IgD-negative memory B cell (primary cell): ENCODE data around the gene CDKN2B-AS1. TPM values are rescaled to one million over a fixed set of nuclear protein-coding genes. Genes with fewer than 3 reads are reported as not detected.

ENCODE experiments used
- H3K27ac Mint-ChIP-seq, 3 donors: one replicate each; pipeline ENCODE4 v1.8.0; 2020 to 2022; ENCODE audit warnings: mild to moderate bottlenecking in 3 of 3, mixed read lengths in 3 of 3, moderate library complexity in 1 of 3
- H3K27me3 Mint-ChIP-seq: one replicate; pipeline ENCODE4 v1.8.0; 2021; ENCODE audit warnings: mixed read lengths
- H3K36me3 Mint-ChIP-seq: one replicate; pipeline ENCODE4 v1.8.0; 2020; ENCODE audit warnings: mild to moderate bottlenecking, mixed read lengths
- H3K4me1 Mint-ChIP-seq, 3 donors: one replicate each; pipeline ENCODE4 v1.8.0; 2020 to 2022; ENCODE audit warnings: mixed read lengths in 3 of 3, mild to moderate bottlenecking in 1 of 3
- H3K4me3 Mint-ChIP-seq, 4 donors: one replicate each; pipeline ENCODE4 v1.8.0; 2020 to 2022; ENCODE audit warnings: mild to moderate bottlenecking in 4 of 4, mixed read lengths in 4 of 4, moderate library complexity in 3 of 4
- H3K9me3 Mint-ChIP-seq, 3 donors: one replicate each; pipeline ENCODE4 v1.8.0; 2020 to 2021; ENCODE audit warnings: mixed read lengths in 3 of 3, mild to moderate bottlenecking in 1 of 3
- polyA plus RNA-seq: library from polyadenylated mRNA; unstranded; fragments of 300-500 nt; fragmentation: Illumina TruSeq; gene quantifications from one replicate; pipeline ENCODE4 v1.2.3, GENCODE V29; 2021

CDKN2B-AS1 gene
- polyA plus RNA-seq, 1 donor from 2014 or later, result not detected

GRCh38 chr9:21991072-21991959 is 3.3 kb upstream of the CDKN2B-AS1 start:
- H3K4me3 Mint-ChIP-seq, result peak overlapping the region in 2 of 4 donors; percentile 49 to 53
- H3K36me3 Mint-ChIP-seq, result peaks cover 2% of the 10 kb centered on the region

GRCh38 chr9:21993007-21993406 is 1.6 kb upstream of the CDKN2B-AS1 start:
- Mint-ChIP-seq H3K9me3 (peaks cover 0 to 2% (median 0%) of the 10 kb centered on the region in 3 donors), H3K4me1 (peaks cover 11 to 16% (median 15%) of the 10 kb centered on the region in 3 donors), H3K4me3 (peak overlapping the region; percentile 96 to 100 (median 100)), H3K27ac (peak overlapping the region in 2 of 3 donors; percentile 88 to 97), H3K36me3 (peaks cover 2% of the 10 kb centered on the region), H3K27me3 (peaks cover 16% of the 10 kb centered on the region)

More at GRCh38 chr9:21991072-21991959, 3.3 kb upstream of the CDKN2B-AS1 start:
- peak overlapping the region in 1 of 3 donors; percentile 74 for H3K27ac Mint-ChIP-seq
- peaks cover 15 to 18% (median 17%) of the 10 kb centered on the region in 3 donors for H3K4me1 Mint-ChIP-seq
- H3K27me3 Mint-ChIP-seq, result peaks cover 21% of the 10 kb centered on the region
- peaks cover 0 to 1% (median 0%) of the 10 kb centered on the region in 3 donors for H3K9me3 Mint-ChIP-seq

- peaks cover 2% of the 10 kb centered on the region for H3K36me3 Mint-ChIP-seq
- peak within 1 kb of the TSS; percentile 93 to 98 (median 97) for H3K27ac Mint-ChIP-seq
- peaks cover 0 to 2% (median 0%) of the 10 kb centered on the region in 3 donors for H3K9me3 Mint-ChIP-seq
- H3K27me3 Mint-ChIP-seq, result peaks cover 13% of the 10 kb centered on the region
- H3K4me1 Mint-ChIP-seq, result peaks cover 11 to 16% (median 15%) of the 10 kb centered on the region in 3 donors
- peak within 1 kb of the TSS; percentile 96 to 100 (median 100) for H3K4me3 Mint-ChIP-seq
Measured at GRCh38 chr9:21993893-21994555, 567 bp upstream of the CDKN2B-AS1 start, which contains the start of gene CDKN2A. Gene CDKN2A, minus strand, starts transcription at chr9:21994392.

GRCh38 chr9:21995006-21995665 is 545 bp downstream of the CDKN2B-AS1 start:
- H3K4me3 Mint-ChIP-seq, result peak overlapping the region; percentile 96 to 100 (median 100)
- H3K9me3 Mint-ChIP-seq, result peaks cover 0 to 2% (median 0%) of the 10 kb centered on the region in 3 donors
- peaks cover 4% of the 10 kb centered on the region for H3K27me3 Mint-ChIP-seq
- H3K36me3 Mint-ChIP-seq, result peaks cover 2% of the 10 kb centered on the region
- H3K27ac Mint-ChIP-seq, result peak overlapping the region; percentile 93 to 98 (median 97)
- H3K4me1 Mint-ChIP-seq, result peaks cover 11 to 16% (median 15%) of the 10 kb centered on the region in 3 donors

GRCh38 chr9:21995666-21996398 is 1.2 kb downstream of the CDKN2B-AS1 start:
- Mint-ChIP-seq H3K27me3 (peaks cover 1% of the 10 kb centered on the region), H3K36me3 (no peaks in the 10 kb centered on the region), H3K4me1 (peaks cover 11 to 16% (median 15%) of the 10 kb centered on the region in 3 donors), H3K9me3 (peaks cover 0 to 2% (median 0%) of the 10 kb centered on the region in 3 donors), H3K4me3 (peak overlapping the region; percentile 96 to 100 (median 100)), H3K27ac (peak overlapping the region; percentile 93 to 98 (median 97))

GRCh38 chr9:21996438-21996837 is 1.8 kb downstream of the CDKN2B-AS1 start:
- H3K9me3 Mint-ChIP-seq, result peaks cover 0 to 2% (median 0%) of the 10 kb centered on the region in 3 donors
- peaks cover 10 to 16% (median 15%) of the 10 kb centered on the region in 3 donors for H3K4me1 Mint-ChIP-seq
- H3K27ac Mint-ChIP-seq, result peak overlapping the region; percentile 80 to 98 (median 97)
- no peaks in the 10 kb centered on the region for H3K36me3 Mint-ChIP-seq
- peak overlapping the region; percentile 23 to 100 (median 98) for H3K4me3 Mint-ChIP-seq
- H3K27me3 Mint-ChIP-seq, result peaks cover 1% of the 10 kb centered on the region

- Mint-ChIP-seq H3K9me3 (peaks cover 0 to 2% (median 0%) of the 10 kb centered on the region in 3 donors), H3K4me3 (peak overlapping the region in 3 of 4 donors; percentile 96 to 100 (median 99)), H3K27ac (peak overlapping the region in 2 of 3 donors; percentile 80 to 97), H3K36me3 (no peaks in the 10 kb centered on the region), H3K4me1 (peaks cover 8 to 16% (median 15%) of the 10 kb centered on the region in 3 donors), H3K27me3 (peaks cover 1% of the 10 kb centered on the region)
Measured at GRCh38 chr9:21996858-21997257, 2.3 kb downstream of the CDKN2B-AS1 start.

GRCh38 chr9:21997480-21997879 is 2.9 kb downstream of the CDKN2B-AS1 start:
- Mint-ChIP-seq H3K27ac (peak overlapping the region in 1 of 3 donors; percentile 97), H3K4me1 (peaks cover 8 to 16% (median 15%) of the 10 kb centered on the region in 3 donors), H3K27me3 (peaks cover 1% of the 10 kb centered on the region), H3K4me3 (peak overlapping the region in 1 of 4 donors; percentile 58), H3K36me3 (no peaks in the 10 kb centered on the region), H3K9me3 (peaks cover 0 to 2% (median 0%) of the 10 kb centered on the region in 3 donors)

GRCh38 chr9:21998026-21998425 is 3.4 kb downstream of the CDKN2B-AS1 start:
- peak overlapping the region in 1 of 4 donors; percentile 58 for H3K4me3 Mint-ChIP-seq

GRCh38 chr9:22002038-22002437 is 7.4 kb downstream of the CDKN2B-AS1 start:
- no peaks in the 10 kb centered on the region for H3K9me3 Mint-ChIP-seq
- no peaks in the 10 kb centered on the region for H3K36me3 Mint-ChIP-seq
- peaks cover 0 to 15% (median 11%) of the 10 kb centered on the region in 3 donors for H3K4me1 Mint-ChIP-seq
- peaks cover 21% of the 10 kb centered on the region for H3K27me3 Mint-ChIP-seq
- peak overlapping the region in 1 of 3 donors; percentile 25 for H3K27ac Mint-ChIP-seq
- H3K4me3 Mint-ChIP-seq, result no peak overlapping the region

More at GRCh38 chr9:21998026-21998425, 3.4 kb downstream of the CDKN2B-AS1 start:
- Mint-ChIP-seq H3K27ac (no peak overlapping the region), H3K36me3 (no peaks in the 10 kb centered on the region), H3K4me1 (peaks cover 7 to 16% (median 15%) of the 10 kb centered on the region in 3 donors), H3K9me3 (peaks cover 0 to 2% (median 0%) of the 10 kb centered on the region in 3 donors), H3K27me3 (peaks cover 1% of the 10 kb centered on the region)

GRCh38 chr9:22005021-22005701 is 10.6 kb downstream of the CDKN2B-AS1 start:
- H3K4me3 Mint-ChIP-seq, result peak overlapping the region in 3 of 4 donors; percentile 36 to 75 (median 46)
- H3K9me3 Mint-ChIP-seq, result peaks cover 0 to 1% (median 0%) of the 10 kb centered on the region in 3 donors
- no peaks in the 10 kb centered on the region for H3K36me3 Mint-ChIP-seq
- peaks cover 20% of the 10 kb centered on the region for H3K27me3 Mint-ChIP-seq
- peaks cover 0 to 27% (median 18%) of the 10 kb centered on the region in 3 donors for H3K4me1 Mint-ChIP-seq
- H3K27ac Mint-ChIP-seq, result peak overlapping the region; percentile 16 to 94 (median 85)

- Mint-ChIP-seq H3K4me3 (peak overlapping the region in 1 of 4 donors; percentile 75), H3K36me3 (peaks cover 4% of the 10 kb centered on the region), H3K27me3 (peaks cover 23% of the 10 kb centered on the region), H3K9me3 (peaks cover 0 to 1% (median 0%) of the 10 kb centered on the region in 3 donors), H3K27ac (peak overlapping the region; percentile 16 to 94 (median 85)), H3K4me1 (peaks cover 0 to 27% (median 18%) of the 10 kb centered on the region in 3 donors)
Measured at GRCh38 chr9:22005702-22006606, 11.4 kb downstream of the CDKN2B-AS1 start.
